ENCODE results near the gene KREMEN2.

KREMEN2 gene

DNA sequence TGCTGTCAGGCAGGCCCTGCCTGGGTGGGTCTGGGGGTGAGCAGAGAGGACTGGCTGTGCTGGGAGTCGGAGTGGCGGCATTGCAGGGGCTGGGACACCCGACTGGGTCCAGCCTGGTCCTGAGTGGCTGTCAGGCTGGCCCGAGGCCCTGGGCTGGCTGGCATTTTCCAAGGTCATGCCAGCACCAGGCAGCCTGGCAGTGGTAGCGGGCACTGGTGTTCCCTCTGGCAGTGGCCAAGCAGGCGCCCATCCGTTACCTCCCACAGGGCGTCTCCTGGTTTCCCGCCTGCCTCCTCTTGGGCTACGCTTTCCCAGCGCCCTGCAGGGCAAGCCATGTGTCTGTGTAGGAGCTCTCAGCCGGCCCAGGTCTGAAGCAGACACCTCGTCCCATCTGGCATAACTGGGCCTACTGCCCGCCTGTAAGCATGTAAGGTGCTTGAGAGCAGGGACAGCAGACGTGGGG lies 21.8 kb downstream of the KREMEN2 start:
- TF ChIP-seq, protein P1, sequence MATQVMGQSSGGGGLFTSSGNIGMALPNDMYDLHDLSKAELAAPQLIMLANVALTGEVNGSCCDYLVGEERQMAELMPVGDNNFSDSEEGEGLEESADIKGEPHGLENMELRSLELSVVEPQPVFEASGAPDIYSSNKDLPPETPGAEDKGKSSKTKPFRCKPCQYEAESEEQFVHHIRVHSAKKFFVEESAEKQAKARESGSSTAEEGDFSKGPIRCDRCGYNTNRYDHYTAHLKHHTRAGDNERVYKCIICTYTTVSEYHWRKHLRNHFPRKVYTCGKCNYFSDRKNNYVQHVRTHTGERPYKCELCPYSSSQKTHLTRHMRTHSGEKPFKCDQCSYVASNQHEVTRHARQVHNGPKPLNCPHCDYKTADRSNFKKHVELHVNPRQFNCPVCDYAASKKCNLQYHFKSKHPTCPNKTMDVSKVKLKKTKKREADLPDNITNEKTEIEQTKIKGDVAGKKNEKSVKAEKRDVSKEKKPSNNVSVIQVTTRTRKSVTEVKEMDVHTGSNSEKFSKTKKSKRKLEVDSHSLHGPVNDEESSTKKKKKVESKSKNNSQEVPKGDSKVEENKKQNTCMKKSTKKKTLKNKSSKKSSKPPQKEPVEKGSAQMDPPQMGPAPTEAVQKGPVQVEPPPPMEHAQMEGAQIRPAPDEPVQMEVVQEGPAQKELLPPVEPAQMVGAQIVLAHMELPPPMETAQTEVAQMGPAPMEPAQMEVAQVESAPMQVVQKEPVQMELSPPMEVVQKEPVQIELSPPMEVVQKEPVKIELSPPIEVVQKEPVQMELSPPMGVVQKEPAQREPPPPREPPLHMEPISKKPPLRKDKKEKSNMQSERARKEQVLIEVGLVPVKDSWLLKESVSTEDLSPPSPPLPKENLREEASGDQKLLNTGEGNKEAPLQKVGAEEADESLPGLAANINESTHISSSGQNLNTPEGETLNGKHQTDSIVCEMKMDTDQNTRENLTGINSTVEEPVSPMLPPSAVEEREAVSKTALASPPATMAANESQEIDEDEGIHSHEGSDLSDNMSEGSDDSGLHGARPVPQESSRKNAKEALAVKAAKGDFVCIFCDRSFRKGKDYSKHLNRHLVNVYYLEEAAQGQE (IDR thresholded peaks at IDR 0.05; ENCODE audit: low read depth) = no peak
- TF ChIP-seq, protein P2, sequence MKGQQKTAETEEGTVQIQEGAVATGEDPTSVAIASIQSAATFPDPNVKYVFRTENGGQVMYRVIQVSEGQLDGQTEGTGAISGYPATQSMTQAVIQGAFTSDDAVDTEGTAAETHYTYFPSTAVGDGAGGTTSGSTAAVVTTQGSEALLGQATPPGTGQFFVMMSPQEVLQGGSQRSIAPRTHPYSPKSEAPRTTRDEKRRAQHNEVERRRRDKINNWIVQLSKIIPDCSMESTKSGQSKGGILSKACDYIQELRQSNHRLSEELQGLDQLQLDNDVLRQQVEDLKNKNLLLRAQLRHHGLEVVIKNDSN (IDR thresholded peaks at IDR 0.05) = no peak
- TF ChIP-seq CREB1 (IDR thresholded peaks at IDR 0.05; ENCODE audit: low read depth) = no peak
- no peak for TF ChIP-seq NFIC (IDR thresholded peaks at IDR 0.05)
- TF ChIP-seq, protein P3, sequence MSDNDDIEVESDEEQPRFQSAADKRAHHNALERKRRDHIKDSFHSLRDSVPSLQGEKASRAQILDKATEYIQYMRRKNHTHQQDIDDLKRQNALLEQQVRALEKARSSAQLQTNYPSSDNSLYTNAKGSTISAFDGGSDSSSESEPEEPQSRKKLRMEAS (IDR thresholded peaks at IDR 0.05) = no peak
- TF ChIP-seq TCF12 (IDR thresholded peaks at IDR 0.05; ENCODE audit: low read depth) = no peak
- TF ChIP-seq EGR1 (IDR thresholded peaks at IDR 0.05) = no peak
- TF ChIP-seq FOXM1 (IDR thresholded peaks at IDR 0.05; ENCODE audit: borderline replicate concordance, low read depth) = no peak
- TF ChIP-seq EP300 (IDR thresholded peaks at IDR 0.05; ENCODE audit: borderline replicate concordance) = no peak
- no peak for TF ChIP-seq CEBPB (IDR thresholded peaks at IDR 0.05)
- no peak for TF ChIP-seq TEAD4 (IDR thresholded peaks at IDR 0.05)
- no peak for TF ChIP-seq ZBTB7A (IDR thresholded peaks at IDR 0.05; ENCODE audit: low read depth)
- TF ChIP-seq TAF1 (IDR thresholded peaks at IDR 0.05; ENCODE audit: low read depth) = no peak
- no peak for TF ChIP-seq YY1 (IDR thresholded peaks at IDR 0.05; ENCODE audit: low read depth)
- no peak for TF ChIP-seq RAD21 (IDR thresholded peaks at IDR 0.05; ENCODE audit: low read depth)

DNA sequence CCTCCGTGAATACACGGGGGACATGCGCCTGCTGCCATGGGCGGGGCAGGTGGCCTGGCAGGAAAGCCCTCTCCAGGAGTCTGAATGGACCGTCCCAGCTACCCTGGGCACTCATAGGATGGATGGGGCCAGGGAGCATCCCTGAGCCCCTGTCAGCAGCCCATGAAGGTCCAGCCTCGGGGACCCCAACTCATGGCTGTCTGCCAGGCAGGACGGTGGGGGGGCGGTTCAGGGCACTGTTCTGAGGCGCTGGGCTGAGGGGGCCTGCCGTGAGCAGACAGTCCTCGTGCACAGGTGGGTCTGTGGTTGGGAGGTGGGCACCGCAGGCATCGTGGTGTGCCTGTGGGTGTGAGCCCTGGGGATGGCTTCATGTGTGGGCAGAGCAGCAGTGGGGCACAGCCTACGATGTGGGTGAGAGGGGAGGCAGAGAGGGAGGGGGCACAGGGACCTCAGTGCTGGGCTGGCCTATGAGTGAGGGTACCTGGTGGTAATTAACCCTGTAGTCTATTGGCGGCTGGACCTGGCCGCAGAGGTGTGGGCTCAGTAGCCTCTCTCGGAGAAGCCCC lies 22.6 kb downstream of the KREMEN2 start:
- TF ChIP-seq, protein P3 (IDR thresholded peaks at IDR 0.05) = no peak
- no peak for TF ChIP-seq CREB1 (IDR thresholded peaks at IDR 0.05; ENCODE audit: low read depth)
- TF ChIP-seq, protein P2 (IDR thresholded peaks at IDR 0.05) = no peak
- no peak for TF ChIP-seq TEAD4 (IDR thresholded peaks at IDR 0.05)
- no peak for TF ChIP-seq EGR1 (IDR thresholded peaks at IDR 0.05)
- no peak for TF ChIP-seq NFIC (IDR thresholded peaks at IDR 0.05)
- no peak for TF ChIP-seq ZBTB7A (IDR thresholded peaks at IDR 0.05; ENCODE audit: low read depth)
- no peak for TF ChIP-seq TCF12 (IDR thresholded peaks at IDR 0.05; ENCODE audit: low read depth)
- TF ChIP-seq CEBPB (IDR thresholded peaks at IDR 0.05) = no peak
- no peak for TF ChIP-seq RAD21 (IDR thresholded peaks at IDR 0.05; ENCODE audit: low read depth)
- no peak for TF ChIP-seq TAF1 (IDR thresholded peaks at IDR 0.05; ENCODE audit: low read depth)
- no peak for TF ChIP-seq FOXM1 (IDR thresholded peaks at IDR 0.05; ENCODE audit: borderline replicate concordance, low read depth)
- no peak for TF ChIP-seq EP300 (IDR thresholded peaks at IDR 0.05; ENCODE audit: borderline replicate concordance)
- TF ChIP-seq YY1 (IDR thresholded peaks at IDR 0.05; ENCODE audit: low read depth) = no peak

DNA sequence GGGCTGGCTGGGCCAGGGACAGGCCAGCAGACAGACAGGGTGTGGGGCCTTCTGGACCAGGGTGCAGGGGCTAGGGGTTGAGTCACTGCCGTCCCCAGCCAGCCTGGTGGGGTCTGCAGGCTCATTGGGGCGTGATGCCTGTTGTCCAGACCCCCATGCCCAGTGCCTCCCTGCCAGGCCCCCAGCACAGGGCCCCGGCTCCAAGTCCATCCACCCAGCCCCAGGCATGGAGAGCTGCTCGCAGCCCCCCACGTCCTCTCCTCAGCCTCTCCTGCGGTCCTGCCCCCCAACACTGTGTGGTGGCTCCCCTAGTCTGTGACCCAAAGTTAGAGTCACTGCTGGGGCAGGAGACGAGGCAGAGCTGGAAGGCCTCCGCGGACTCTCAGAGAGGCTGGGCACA lies 23.2 kb downstream of the KREMEN2 start:
- TF ChIP-seq, protein P2 (IDR thresholded peaks at IDR 0.05) = no peak
- no peak for TF ChIP-seq YY1 (IDR thresholded peaks at IDR 0.05; ENCODE audit: low read depth)
- no peak for TF ChIP-seq NFIC (IDR thresholded peaks at IDR 0.05)
- TF ChIP-seq ZBTB7A (IDR thresholded peaks at IDR 0.05; ENCODE audit: low read depth) = no peak
- no peak for TF ChIP-seq CREB1 (IDR thresholded peaks at IDR 0.05; ENCODE audit: low read depth)
- TF ChIP-seq TCF12 (IDR thresholded peaks at IDR 0.05; ENCODE audit: low read depth) = no peak
- no peak for TF ChIP-seq EGR1 (IDR thresholded peaks at IDR 0.05)

DNA sequence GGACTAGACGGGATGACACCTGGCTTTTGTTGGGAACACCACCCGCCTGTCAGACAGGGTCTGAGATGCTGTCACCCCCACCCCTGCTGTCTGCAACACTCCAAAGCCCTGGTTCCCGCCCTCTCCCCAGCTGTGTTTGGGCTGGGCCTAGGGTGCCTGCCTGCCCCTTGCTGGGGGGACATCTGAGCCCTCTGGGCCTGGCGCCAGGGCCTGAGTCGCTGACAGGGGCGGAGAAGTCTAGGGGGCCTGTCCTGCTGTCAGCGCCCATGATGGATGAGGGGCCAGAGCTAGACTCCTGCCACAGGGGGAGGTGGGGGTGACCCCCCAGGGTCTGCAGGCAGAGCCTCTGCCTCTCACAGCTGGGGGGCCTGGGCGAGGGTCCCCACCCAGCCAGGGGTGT lies 23.8 kb downstream of the KREMEN2 start:
- TF ChIP-seq YY1 (IDR thresholded peaks at IDR 0.05; ENCODE audit: low read depth) = no peak
- TF ChIP-seq, protein P3 (IDR thresholded peaks at IDR 0.05) = peak; percentile 39; the same call in 1 of the 2 replicates
- peak; percentile 83 for TF ChIP-seq NFIC (IDR thresholded peaks at IDR 0.05)
- TF ChIP-seq ZBTB7A (IDR thresholded peaks at IDR 0.05; ENCODE audit: low read depth) = peak; percentile 73

DNA sequence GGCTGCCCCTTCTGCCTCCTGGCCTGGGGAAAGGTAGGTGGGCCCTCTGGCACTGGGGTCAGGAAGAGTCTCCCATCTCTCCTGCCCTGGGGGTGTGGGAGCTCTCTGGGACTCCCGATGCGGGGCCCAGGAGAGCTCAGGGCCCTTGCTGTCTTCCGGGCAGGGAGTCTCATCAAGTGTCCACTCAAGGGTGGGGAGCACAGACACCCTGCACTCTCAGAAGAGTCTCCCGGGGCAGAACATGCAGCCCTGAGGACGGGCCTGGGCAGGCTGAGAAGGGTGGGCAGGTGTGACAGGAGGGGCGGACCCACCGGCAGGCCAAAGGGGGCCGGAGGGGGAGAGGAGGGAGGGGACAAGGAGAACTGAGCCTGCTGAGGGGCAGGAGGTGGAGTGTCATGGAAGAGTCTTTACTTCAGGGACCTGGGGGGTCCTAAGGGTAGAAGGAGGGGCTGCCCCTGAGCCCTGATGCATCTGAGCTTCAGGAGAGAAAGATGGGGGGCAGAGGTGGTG lies 24.6 kb downstream of the KREMEN2 start:
- TF ChIP-seq FOXM1 (IDR thresholded peaks at IDR 0.05; ENCODE audit: borderline replicate concordance, low read depth) (no peak), TEAD4 (IDR thresholded peaks at IDR 0.05) (no peak), CREB1 (IDR thresholded peaks at IDR 0.05; ENCODE audit: low read depth) (no peak), EGR1 (IDR thresholded peaks at IDR 0.05) (no peak), NFIC (IDR thresholded peaks at IDR 0.05) (no peak)
- TF ChIP-seq, protein P2 (IDR thresholded peaks at IDR 0.05) = no peak

DNA sequence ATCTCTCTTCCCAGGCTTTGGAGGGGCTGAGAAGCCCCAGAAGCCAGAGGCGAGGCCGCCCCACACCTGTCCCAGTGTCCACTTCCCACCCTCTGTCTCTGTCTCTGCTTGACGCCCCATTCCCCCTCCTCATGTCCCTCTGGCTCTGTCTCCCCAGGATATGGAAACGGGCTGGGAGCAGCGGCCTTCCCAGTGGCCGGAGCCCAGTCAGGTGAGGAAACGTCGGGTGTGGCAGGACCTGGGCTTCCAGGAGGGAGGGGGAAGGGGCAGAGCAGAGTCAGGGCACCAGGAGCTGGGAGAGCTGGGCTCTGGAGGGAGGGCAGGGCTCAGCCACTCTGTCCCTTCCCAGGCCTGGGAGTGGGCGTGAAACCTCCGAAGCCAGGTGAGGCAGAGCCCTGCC lies 26.8 kb downstream of the KREMEN2 start:
- TF ChIP-seq, protein P2 (IDR thresholded peaks at IDR 0.05) = peak; percentile 57
- TF ChIP-seq, protein P3 (IDR thresholded peaks at IDR 0.05) = no peak
